Colonic mucosa (tissue), 4 donors: ENCODE data around the gene SHISAL1. TPM values are rescaled to one million over a fixed set of nuclear protein-coding genes. Genes with fewer than 3 reads are reported as not detected.

Experiments used
- DNase-seq: peaks from one replicate; pipeline ENCODE4 v3.0.0-alpha.2; 2020
- H3K27ac ChIP-seq: fragments of 200-600 bp; one replicate; pipeline ENCODE4 v1.8.0; 2021
- H3K27me3 ChIP-seq: fragments of 200-600 bp; one replicate; pipeline ENCODE4 v1.8.0; 2021
- H3K36me3 ChIP-seq: fragments of 200-600 bp; one replicate; pipeline ENCODE4 v1.8.0; 2021
- H3K4me1 ChIP-seq: fragments of 200-600 bp; one replicate; pipeline ENCODE4 v1.8.0; 2021; ENCODE audit warnings: mild to moderate bottlenecking
- H3K4me3 ChIP-seq: fragments of 200-600 bp; one replicate; pipeline ENCODE4 v1.8.0; 2021
- H3K9ac ChIP-seq, 2 donors: one replicate each; pipeline ENCODE4 v1.7.0; 2013; ENCODE audit warnings: control low read depth in 2 of 2, low read depth in 2 of 2, low read length in 2 of 2
- H3K9me3 ChIP-seq: fragments of 200-600 bp; one replicate; pipeline ENCODE4 v1.8.0; 2021
- CTCF ChIP-seq: fragments of 200-600 bp; IDR thresholded peaks from one replicate; pipeline ENCODE4 v1.8.0; 2022; ENCODE audit warnings: antibody characterized with exemption, mild to moderate bottlenecking
- intact Hi-C: fragments of 100-400 bp; cut with DNase I; formaldehyde crosslinking; loops from one replicate; pipeline ENCODE4 v1.14.1; 2022
- total RNA-seq, 2 donors: library from RNA; stranded (reverse); fragmentation: NEBNext Ultra II Directional in 1 of 2; extraction: Animal tissue kit (Norgen Biotek cat#: 25700) in 1 of 2; gene quantifications; one replicate each; pipeline ENCODE4 v1.2.1, GENCODE V29; 2021
- donor health status: healthy.
- donor health status: DM: no; HTN: no; CAD: no.
- donor health status: DM: no; HTN: no; CAD: no.

Gene SHISAL1
- total RNA-seq, 2 donors from 2014 or later: 0.27 to 6.6 TPM

GRCh38 chr22:44337678-44338004 lies 24.9 kb upstream of the SHISAL1 start:
- intact Hi-C loops: no loop called here
- H3K4me1 ChIP-seq: no peaks in the 10 kb centered on the region
- no peak for TF ChIP-seq CTCF
- no peak overlapping the region for H3K4me3 ChIP-seq
- peaks cover 6% of the 10 kb centered on the region for H3K27me3 ChIP-seq
- H3K9ac ChIP-seq: no peak overlapping the region
- DNase-seq: no peak
- H3K9me3 ChIP-seq: no peaks in the 10 kb centered on the region
- H3K27ac ChIP-seq: no peak overlapping the region
- H3K36me3 ChIP-seq: no peaks in the 10 kb centered on the region

DNA sequence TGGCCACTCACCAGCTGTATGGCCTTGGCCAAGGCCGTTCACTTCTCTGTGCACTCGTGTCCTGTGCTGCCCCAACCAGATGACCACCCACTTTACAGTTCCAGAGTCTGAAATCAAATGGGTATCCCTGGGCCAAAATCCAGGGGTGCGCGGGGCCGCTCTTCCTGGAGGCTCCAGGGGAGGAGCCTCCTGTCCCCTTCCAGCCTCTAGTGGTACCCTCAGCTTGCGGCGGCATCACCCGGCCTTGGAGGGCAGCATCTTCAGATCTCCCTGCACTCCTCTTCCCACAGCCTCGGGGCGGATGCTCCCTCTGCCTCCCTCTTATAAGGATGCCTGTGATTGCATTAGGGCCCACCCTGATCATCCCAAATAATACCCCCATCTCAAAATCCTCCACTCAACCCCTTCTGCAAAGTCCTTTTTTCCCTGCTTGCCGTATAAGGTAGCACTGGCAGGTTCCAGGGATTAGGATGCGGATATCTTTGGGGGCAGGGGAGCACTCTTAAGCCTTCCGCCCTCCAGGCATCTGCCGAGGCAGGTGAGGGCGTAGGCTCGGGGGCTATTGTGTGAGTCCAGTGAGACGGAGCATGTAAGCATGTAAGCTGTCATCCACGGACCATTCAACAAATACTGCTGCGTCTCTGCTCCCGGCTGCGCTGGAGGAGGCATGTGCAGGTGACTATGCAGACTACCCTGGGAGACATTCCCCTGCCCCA lies 24.4 kb upstream of the SHISAL1 start:
- Histone ChIP-seq H3K4me3 (no peak overlapping the region), H3K27me3 (peaks cover 11% of the 10 kb centered on the region), H3K9ac (no peak overlapping the region), H3K4me1 (no peaks in the 10 kb centered on the region), H3K27ac (no peak overlapping the region), H3K36me3 (no peaks in the 10 kb centered on the region), H3K9me3 (no peaks in the 10 kb centered on the region)
- intact Hi-C loops: no loop called here
- TF ChIP-seq CTCF: no peak
- no peak for DNase-seq

DNA sequence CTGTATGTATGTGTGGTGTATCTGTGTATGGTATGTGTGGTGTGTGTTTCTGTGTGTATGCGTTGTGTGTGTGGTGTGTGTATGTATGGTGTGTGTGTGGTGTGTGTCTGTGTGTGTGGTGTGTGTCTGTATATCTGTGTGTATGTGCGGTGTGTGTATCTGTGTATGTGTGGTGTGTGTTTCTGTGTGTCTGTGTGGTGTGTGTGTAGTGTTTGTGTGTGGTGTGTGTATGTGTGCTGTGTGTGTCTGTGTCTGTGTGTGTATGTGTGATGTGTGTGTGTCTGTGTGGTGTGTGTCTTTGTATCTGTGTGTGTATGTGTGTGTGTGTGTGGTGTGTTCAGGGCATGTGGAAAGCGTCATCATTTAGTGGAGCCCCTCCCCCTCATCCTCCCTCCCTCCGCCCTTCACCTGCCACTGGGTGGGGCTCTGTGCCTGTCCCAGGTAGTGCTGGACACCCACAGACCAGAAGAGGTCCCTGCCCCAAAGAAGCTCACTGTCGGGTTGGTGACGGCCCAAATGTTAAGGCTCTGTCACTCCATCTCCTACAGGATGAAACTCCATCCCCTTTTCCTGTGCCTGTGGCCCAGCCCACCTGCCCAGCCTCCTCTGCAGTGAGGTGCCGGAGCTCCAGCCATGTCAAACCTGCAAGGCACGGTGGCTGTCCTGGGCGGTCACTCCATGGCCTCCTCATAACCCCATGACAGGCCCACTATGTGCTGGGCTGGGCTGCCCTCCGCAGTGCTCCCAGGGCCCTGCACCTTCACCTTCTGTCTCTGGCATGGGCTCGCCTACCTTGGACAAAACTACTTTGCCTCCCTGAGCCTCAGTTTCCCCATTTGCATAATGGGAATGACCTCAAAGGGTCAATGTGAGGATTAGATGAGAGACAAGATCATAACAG lies 23.4 kb upstream of the SHISAL1 start:
- Histone ChIP-seq H3K9ac (no peak overlapping the region), H3K27ac (no peak overlapping the region), H3K27me3 (peaks cover 13% of the 10 kb centered on the region), H3K4me1 (no peaks in the 10 kb centered on the region), H3K4me3 (no peak overlapping the region), H3K36me3 (no peaks in the 10 kb centered on the region), H3K9me3 (no peaks in the 10 kb centered on the region)
- no peak for TF ChIP-seq CTCF
- intact Hi-C loops: no loop called here
- DNase-seq: no peak

GRCh38 chr22:44335066-44335839 lies 22.5 kb upstream of the SHISAL1 start:
- no peak for TF ChIP-seq CTCF
- intact Hi-C loops: no loop called here
- H3K4me1 ChIP-seq: no peaks in the 10 kb centered on the region
- no peak overlapping the region for H3K4me3 ChIP-seq
- no peaks in the 10 kb centered on the region for H3K9me3 ChIP-seq
- no peak overlapping the region for H3K27ac ChIP-seq
- no peaks in the 10 kb centered on the region for H3K36me3 ChIP-seq
- no peak overlapping the region for H3K9ac ChIP-seq
- no peak for DNase-seq
- peaks cover 22% of the 10 kb centered on the region for H3K27me3 ChIP-seq

DNA sequence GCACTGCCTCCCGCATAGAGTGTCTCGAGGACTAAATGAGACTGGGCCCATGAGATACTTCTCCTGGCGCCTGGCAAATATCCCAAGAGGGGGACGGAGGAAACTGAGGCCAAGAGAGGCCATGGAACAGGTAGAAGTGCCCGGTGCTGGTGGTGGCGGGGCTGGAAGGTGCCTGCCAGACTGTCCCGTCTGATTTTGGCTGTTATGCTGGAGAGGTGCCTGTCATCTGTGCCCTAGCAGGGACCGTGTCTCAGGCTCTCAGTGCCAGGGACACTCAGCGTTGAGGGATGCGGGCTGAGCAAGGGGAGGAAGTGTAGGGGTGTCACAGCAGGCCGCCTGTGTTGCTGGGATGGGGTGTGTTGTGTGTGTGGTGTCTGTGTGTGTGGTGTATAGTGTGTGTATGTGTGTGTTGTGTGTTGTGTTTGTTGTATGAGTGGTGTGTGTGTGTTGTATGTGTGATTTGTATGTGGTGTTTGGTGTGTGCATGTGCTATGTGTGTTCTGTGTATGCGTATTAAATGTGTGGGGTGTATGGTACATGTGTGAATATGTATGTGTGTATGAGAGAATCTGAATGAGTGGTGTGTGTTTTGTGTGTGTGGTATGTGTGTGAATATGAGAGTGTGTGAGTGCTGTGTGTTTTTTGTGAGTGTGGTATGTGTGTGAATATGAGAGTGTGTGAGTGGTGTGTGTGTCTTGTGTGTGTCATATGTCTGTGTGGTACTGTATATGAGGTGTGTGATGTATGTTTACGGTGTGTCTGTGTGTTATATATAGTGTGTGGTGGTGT lies 21.3 kb upstream of the SHISAL1 start:
- Histone ChIP-seq H3K27me3 (peaks cover 30% of the 10 kb centered on the region), H3K9me3 (no peaks in the 10 kb centered on the region), H3K4me3 (no peak overlapping the region), H3K27ac (no peak overlapping the region), H3K36me3 (no peaks in the 10 kb centered on the region), H3K4me1 (no peaks in the 10 kb centered on the region), H3K9ac (no peak overlapping the region)
- intact Hi-C loops: no loop called here
- TF ChIP-seq CTCF: no peak
- no peak for DNase-seq
